EH (cell line): Measurements from ENCODE around the gene EED.
"Not testable (repeated sequence)": the region's sequence is repeated elsewhere in the genome, so short reads cannot be mapped to it uniquely, and the experiment has no call there.

Source experiments
- DNase-seq: peaks from one replicate; pipeline ENCODE4 v3.0.0-alpha.2; 2015; ENCODE audit warnings: low read depth

Gene EED

DNA sequence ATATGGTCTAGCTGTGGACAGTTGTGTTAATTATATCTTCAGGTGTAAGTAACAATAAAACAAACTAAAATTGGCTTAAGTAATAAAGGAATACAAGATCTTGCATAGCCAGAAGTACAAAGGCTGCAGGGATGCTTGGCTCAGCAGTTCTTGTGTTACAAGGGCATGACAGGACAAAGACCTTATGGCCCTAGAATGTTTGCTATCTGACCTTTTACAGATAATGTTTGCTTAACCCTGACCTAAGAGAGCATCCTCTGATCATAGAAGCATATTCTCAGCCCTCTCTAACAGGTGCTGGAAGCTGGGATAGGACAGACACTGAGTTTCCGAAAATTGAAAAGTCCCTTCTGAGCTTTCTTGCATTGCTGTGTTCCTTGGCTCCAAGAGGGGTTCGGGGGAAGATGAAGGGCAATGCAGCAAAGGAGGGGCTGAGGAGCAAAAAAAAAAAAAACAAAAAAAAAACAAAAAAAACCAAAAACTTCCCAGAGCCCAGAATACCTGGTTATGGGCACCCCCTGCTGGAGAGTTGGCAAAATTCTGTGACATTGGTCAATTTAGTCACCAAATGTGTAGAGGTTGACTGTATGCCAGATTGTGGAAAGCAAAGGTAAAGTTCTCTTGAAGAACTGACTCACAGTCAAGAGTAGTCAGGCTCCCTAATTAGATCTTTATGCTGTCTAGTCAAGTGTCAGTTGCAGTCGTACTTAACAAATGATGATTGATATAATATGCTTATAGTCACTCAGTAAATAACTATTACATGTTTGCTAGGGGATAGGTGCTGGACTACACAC lies 47.1 kb downstream of the EED start:
- DNase-seq: peak; percentile 62

DNA sequence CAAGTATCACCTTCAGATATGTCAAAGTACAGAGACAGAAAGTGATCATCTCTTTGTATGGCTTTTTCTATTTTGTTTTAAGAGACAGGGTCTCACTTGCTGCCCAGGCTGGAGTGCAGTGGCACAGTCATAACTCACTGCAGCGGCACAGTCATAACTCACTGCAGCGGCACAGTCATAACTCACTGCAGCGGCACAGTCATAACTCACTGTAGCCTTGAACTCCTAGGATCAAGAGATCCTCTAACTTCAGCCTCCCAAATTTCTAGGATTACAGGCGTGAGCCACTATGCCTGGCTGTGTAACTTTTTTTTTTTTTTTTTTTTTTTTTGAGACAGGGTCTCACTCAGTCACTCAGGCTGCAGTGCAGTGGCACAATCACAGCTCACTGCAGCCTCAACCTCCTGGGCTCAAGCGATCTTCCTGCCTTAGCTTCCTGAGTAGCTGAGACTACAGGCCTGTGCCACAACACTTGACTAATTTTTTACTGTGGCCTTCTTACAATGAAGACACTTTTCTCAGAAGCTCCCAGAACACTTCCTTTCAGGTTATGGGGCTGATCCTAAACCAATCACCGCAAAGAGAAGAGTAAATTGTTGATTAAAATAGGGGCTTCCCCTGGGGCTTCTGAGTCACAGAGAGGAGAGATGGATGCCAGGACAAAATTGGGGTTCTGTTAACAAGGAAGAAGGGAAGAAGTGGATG lies 48.5 kb downstream of the EED start:
- DNase-seq: no peak

DNA sequence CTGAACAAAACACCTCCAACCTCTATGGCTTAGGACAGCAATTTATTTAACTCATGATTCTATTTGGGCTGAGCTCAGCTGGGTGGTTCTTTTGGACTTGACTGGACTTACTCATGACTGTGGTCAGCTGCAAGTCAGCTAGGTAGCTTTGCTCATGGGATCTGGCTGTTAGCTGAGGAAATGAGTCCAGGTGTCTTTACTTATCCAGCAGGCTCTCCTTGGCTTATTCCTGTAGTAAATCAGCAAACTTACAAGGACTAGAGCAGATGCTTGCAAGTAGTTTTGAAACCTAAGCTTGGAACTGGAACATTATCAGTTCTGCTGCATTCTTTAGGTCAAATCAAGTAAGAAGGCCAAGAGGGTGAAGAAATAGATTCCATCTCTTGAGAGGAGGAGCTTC lies 49.5 kb downstream of the EED start:
- DNase-seq: no peak

DNA sequence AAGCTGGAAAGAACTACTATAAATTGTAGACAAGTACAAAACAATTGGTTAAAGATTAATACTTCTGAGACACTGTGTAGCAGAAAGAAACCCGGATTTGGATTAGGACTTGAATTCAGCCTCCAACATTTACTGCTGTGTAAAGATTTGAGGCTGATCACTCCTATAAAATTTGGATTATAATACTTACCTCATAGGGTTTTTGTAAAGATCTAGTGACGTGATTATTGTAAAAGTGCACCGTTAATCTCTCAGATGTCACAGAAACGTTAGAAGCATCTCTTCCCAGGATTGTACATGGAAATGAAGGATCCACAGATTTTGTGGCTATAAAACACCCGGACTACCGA lies 57.2 kb downstream of the EED start:
- DNase-seq: no peak

DNA sequence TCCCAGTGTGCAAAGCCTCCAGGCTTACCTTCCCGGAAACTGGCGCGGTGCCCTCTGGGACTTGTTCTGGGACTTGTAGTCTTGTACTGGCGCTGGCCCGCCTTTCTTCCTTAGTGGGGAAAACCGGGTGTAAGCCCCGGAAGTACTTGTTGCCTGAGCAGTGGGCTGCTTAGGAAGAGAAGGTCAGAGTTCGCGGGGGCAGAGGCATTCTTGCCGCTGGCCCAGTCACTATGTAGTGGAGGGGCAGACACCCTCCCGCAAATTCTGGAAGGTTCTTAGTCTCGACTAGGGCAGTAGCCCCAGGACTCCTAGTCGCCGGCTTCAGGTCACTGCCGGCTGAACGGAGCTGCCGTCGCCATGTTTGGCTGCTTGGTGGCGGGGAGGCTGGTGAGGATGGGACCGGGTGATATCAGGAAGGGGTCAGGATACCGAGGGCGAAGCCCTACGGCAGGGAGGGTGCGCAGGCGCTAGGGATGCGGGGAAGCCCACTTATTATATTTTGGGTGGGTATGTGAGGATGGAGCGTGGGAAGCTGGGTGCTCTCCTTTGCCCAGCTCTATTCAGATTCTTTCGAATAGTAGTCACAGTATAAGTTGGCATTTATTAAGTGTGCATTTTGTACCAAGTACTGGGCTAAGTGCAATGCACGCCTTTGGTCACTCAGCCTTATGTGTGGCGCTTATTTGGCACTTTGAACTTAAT lies 57.7 kb downstream of the EED start, which contains the start of gene HIKESHI:
Gene HIKESHI (plus strand): TSS at position 149 of the 702 bp plus-strand sequence. CDS start 209 bp downstream, at position 358.
- peak; percentile 98 for DNase-seq

DNA sequence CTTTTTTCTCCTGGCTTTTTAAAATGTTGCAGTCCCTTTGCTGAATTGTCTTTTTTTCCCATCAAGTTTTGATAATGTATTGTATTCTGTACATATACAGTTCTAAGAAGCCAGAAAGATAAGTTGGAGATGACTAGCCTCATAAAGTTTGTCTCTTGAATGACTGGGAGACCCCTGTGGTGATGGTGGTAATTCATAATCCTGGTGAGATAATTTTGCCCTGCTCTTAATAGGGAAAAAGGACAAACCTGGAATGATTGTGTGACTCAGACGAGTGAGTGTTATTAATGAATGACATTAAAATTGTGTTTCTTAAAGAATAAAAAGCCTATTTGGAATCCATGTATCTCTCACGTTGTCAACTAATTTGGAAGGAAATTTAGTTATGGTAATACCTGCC lies 58.7 kb downstream of the EED start:
- peak; percentile 35 for DNase-seq

DNA sequence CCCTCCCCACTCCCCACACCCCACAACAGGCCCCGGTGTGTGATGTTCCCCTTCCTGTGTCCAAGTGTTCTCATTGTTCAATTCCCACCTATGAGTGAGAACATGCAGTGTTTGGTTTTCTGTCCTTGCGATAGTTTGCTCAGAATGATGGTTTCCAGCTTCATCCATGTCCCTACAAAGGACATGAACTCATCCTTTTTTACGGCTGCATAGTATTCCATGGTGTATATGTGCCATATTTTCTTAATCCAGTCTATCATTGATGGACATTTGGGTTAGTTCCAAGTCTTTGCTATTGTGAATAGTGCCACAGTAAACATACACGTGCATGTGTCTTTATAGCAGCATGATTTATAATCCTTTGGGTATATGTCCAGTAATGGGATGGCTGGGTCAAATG lies 64.2 kb downstream of the EED start:
- not testable (repeated sequence) for DNase-seq

DNA sequence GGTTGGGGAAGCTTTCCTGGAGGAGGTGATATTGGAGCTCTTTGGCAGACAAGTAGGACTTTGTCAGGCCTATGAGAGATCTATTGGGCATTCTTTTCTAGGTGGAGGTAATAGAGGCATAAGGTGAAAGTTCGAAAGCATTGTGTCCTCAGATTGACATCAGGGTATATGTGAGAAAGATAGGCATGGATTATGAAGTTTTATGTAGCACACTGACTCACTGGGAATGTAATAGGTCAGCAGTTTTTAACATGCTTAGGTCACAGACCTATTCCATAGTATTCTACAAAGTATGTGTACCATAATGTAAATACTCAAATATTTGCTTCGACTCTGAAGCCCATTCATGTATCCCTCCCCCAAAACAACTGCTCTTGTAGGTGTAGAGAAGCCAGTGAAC lies 69.2 kb downstream of the EED start:
- no peak for DNase-seq

DNA sequence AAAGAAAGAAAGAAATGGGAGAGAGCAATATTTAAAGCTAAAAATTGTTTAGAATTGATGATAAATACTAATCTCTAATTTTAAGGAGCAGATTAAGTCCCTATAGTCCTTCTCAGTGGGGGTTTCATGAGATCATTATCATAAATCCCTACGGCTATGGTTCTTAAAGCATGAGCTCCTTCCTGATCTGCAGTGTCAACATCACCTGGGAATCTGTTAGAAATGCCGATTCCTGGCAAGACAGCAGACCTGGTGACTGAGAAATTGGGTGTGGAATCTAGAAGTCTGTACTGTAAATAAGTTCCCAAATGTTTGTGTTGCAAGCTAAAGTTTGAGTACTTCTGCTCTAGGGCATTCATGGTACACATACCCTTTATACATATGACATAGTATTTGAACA lies 70.1 kb downstream of the EED start:
- DNase-seq: no peak
